Measurements from ENCODE around the gene ABL1.

Gene ABL1

GRCh38 chr9:130866474-130866965 lies 31.5 kb downstream of the ABL1 start:
- in situ Hi-C loops (cut with HindIII; ENCODE audit: low sequenced_read_pairs) = loop anchor here (25.0 kb wide), 1 partner anchor 179 kb away; the partner anchor contains the start of gene EXOSC2
- TF ChIP-seq CTCF (IDR thresholded peaks at IDR 0.05; ENCODE audit: low read depth, low read length) = peak; percentile 95
- H3K4me3 ChIP-seq (ENCODE audit: low read depth, low read length) = peak overlapping the region; percentile 39
- peak; percentile 87 for DNase-seq (ENCODE audit: low read depth, low spot score)

- in situ Hi-C loops (cut with HindIII; ENCODE audit: low sequenced_read_pairs) = loop anchor here (25.0 kb wide), 1 partner anchor 180 kb away; the partner anchor contains the start of gene EXOSC2
- no peak for TF ChIP-seq CTCF (IDR thresholded peaks at IDR 0.05; ENCODE audit: low read depth, low read length)
- H3K4me3 ChIP-seq (ENCODE audit: low read depth, low read length) = no peak overlapping the region
These were observed 32.5 kb downstream of the ABL1 start for GRCh38 chr9:130867556-130867955.

GRCh38 chr9:130868230-130868629 lies 33.2 kb downstream of the ABL1 start:
- no peak overlapping the region for H3K4me3 ChIP-seq (ENCODE audit: low read depth, low read length)
- peak; percentile 55 for DNase-seq (ENCODE audit: low read depth, low spot score)
- in situ Hi-C loops (cut with HindIII; ENCODE audit: low sequenced_read_pairs) = loop anchor here (25.0 kb wide), 1 partner anchor 181 kb away; the partner anchor contains the start of gene EXOSC2
- no peak for TF ChIP-seq CTCF (IDR thresholded peaks at IDR 0.05; ENCODE audit: low read depth, low read length)

More at GRCh38 chr9:130867556-130867955, 32.5 kb downstream of the ABL1 start:
- no peak for DNase-seq (ENCODE audit: low read depth, low spot score)

- H3K4me3 ChIP-seq (ENCODE audit: low read depth, low read length) = no peak overlapping the region
- DNase-seq (ENCODE audit: low read depth, low spot score) = peak; percentile 55
- in situ Hi-C loops (cut with HindIII; ENCODE audit: low sequenced_read_pairs) = loop anchor here (25.0 kb wide), 1 partner anchor 182 kb away; the partner anchor contains the start of gene EXOSC2
- no peak for TF ChIP-seq CTCF (IDR thresholded peaks at IDR 0.05; ENCODE audit: low read depth, low read length)
These were observed 34.2 kb downstream of the ABL1 start for GRCh38 chr9:130869250-130869649.

GRCh38 chr9:130870491-130871381 lies 35.7 kb downstream of the ABL1 start:
- no peak for TF ChIP-seq CTCF (IDR thresholded peaks at IDR 0.05; ENCODE audit: low read depth, low read length)
- in situ Hi-C loops (cut with HindIII; ENCODE audit: low sequenced_read_pairs) = loop anchor here (25.0 kb wide), 1 partner anchor 183 kb away; the partner anchor contains the start of gene EXOSC2
- H3K4me3 ChIP-seq (ENCODE audit: low read depth, low read length) = no peak overlapping the region
- peak; percentile 56 for DNase-seq (ENCODE audit: low read depth, low spot score)

- H3K4me3 ChIP-seq (ENCODE audit: low read depth, low read length) = no peak overlapping the region
These were observed 36.5 kb downstream of the ABL1 start for GRCh38 chr9:130871395-130872062.

More at GRCh38 chr9:130871395-130872062, 36.5 kb downstream of the ABL1 start:
- no peak for TF ChIP-seq CTCF (IDR thresholded peaks at IDR 0.05; ENCODE audit: low read depth, low read length)
- in situ Hi-C loops (cut with HindIII; ENCODE audit: low sequenced_read_pairs) = loop anchor here (25.0 kb wide), 1 partner anchor 184 kb away; the partner anchor contains the start of gene EXOSC2
- no peak for DNase-seq (ENCODE audit: low read depth, low spot score)

Measured in astrocyte of the spinal cord (primary cell).